AG04449 (cell line): ENCODE data around the gene GNPNAT1.

Experiments used
- CTCF ChIA-PET: fragments of 350-600 bp; formaldehyde crosslinking; extraction: SDS; loops from one replicate; lab custom pipeline; 2021; ENCODE audit warnings: antibody characterized with exemption; lab: Yijun Ruan, JAX
- POLR2A ChIA-PET: fragments of 400-600, 350-600 bp; formaldehyde crosslinking; extraction: SDS; loops from one replicate; lab custom pipeline; 2020; ENCODE audit warnings: antibody characterized with exemption, inconsistent platforms; lab: Yijun Ruan, JAX
- DNase-seq: peaks from one replicate; pipeline ENCODE4 v3.0.0-alpha.2; 2010; ENCODE audit warnings: low read depth, low spot score
- H3K4me3 ChIP-seq: 2 replicates; pipeline ENCODE4 v1.5.1; 2011; ENCODE audit warnings: low read depth, mild to moderate bottlenecking, control low read depth, low read length
- CTCF ChIP-seq: IDR thresholded peaks from one replicate; pipeline ENCODE4 v1.5.1; 2011; ENCODE audit warnings: mild to moderate bottlenecking, moderate library complexity, low read length, control low read depth, inconsistent platforms; ENCODE audit not compliant: insufficient read depth; ENCODE audit errors: missing control alignments

The GNPNAT1 gene

GRCh38 chr14:52740751-52741150 lies 50.7 kb downstream of the GNPNAT1 start:
- POLR2A ChIA-PET: no interaction called here
- no peak overlapping the region for H3K4me3 ChIP-seq
- DNase-seq: no peak
- TF ChIP-seq CTCF: no peak
- CTCF ChIA-PET: no interaction called here

DNA sequence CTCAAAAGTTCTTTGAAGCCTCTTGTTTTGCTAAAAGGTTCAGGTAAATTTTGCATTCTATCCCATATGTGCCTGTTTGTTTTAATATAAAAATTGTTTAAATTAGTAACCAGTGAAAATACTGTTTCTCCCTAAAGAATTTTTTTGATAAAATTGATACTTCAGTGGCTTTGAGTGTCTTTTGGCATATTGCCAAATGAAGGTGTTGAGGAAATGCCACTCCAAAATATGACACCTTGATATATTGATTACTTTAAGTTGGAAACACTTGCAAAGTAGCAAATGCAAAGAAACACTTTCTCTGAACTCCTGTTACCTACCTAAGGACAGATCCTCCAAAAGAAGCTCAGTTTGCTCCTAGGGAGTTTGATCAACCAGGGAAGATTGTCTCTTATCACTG lies 53.0 kb downstream of the GNPNAT1 start:
- H3K4me3 ChIP-seq: no peak overlapping the region
- no peak for TF ChIP-seq CTCF
- ChIA-PET POLR2A (no interaction called here), CTCF (no interaction called here)
- DNase-seq: no peak

DNA sequence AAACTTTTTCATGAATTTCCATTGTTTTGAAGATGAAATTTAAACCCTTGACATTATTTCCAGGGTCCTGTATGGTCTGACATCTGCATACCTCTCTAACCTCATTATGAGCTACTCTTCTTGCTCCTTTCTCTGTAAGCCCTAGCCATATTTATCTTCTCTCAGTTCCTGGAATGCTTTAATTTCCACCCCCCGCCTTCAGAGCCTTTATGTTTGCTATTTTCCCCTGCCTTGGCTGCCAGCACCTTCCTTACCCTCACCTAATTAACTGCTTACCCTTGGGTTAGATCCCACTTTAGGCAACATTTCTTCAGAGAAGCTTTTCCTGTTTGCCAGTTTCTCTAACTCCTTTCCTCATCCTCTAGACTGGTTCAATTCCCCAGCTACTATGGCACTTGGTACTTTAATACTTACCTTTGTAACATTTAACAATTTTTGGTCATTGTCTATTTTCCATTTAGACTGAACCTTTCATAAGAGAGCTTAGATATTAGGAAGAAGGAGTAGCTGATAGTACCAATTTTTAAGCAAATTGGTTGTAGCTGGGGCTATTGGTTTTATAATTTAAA lies 55.4 kb downstream of the GNPNAT1 start:
- no peak for DNase-seq
- ChIA-PET CTCF (no interaction called here), POLR2A (no interaction called here)
- no peak overlapping the region for H3K4me3 ChIP-seq
- no peak for TF ChIP-seq CTCF

- DNase-seq: no peak
- POLR2A ChIA-PET: no interaction called here
- H3K4me3 ChIP-seq: no peak overlapping the region
- TF ChIP-seq CTCF: no peak
- CTCF ChIA-PET: no interaction called here
Measured at GRCh38 chr14:52733824-52734223, 57.6 kb downstream of the GNPNAT1 start.

GRCh38 chr14:52730709-52731111 lies 60.7 kb downstream of the GNPNAT1 start:
- no peak for TF ChIP-seq CTCF
- POLR2A ChIA-PET: no interaction called here
- H3K4me3 ChIP-seq: peak overlapping the region; percentile 95
- no peak for DNase-seq
- CTCF ChIA-PET: no interaction called here

DNA sequence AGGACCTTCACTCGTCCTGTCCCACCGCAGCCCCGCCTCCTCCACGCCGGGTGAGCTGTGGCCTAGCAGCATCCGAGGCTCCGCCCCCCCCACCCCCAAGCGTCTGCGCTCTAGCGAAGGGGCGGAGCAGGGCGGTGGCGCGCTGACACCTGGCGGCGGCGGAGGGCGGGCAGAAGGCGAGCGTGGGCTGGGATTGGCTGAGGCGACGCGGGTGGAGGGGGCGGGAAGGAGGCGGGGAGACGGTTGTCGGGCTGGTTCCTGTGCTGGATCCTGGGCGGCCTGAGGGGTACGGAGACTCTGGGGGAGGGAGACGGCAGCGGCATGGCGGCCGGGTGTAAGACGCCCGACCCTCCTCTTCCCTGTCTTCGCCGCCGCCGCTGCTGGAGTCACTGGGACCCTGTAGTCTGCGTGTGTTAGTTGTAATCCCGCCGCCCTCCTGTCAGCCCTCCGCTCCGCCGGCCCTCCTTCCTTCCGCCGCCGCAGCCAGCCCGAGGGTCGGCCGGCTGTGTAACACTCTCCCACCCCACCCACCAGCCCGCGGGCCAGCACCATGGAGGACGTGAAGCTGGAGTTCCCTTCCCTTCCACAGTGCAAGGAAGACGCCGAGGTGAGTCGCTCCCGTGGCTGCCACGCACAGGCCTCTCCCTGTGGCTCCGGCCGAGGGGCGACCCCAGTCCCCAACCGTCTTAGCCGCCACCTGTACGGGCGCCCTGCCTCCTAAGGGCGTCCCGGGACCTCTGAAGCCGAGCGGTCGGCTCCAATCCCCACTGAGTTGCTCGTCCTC lies 61.3 kb downstream of the GNPNAT1 start, which contains the start of gene STYX:
TSS of gene STYX (plus strand) at position 242 of the 784 bp plus-strand sequence. CDS start at position 551, 309 bp downstream.
- ChIA-PET CTCF (interaction anchor here (1.4 to 1.5 kb wide), 2 partner anchors 13 to 18 kb away, joined by 3 read pairs; no protein-coding TSS in a partner anchor), POLR2A (interaction anchor here (0.6 to 1.2 kb wide), 2 partner anchors 35 to 577 kb away, joined by 3 read pairs; partner anchors contain the start of gene ERO1A)
- peak within 1 kb of the TSS; percentile 95 for H3K4me3 ChIP-seq
- TF ChIP-seq CTCF: peak; percentile 21
- DNase-seq: peak; percentile 82
